HUES6 (cell line): Measurements from ENCODE around the gene MYL5.
A peak's percentile ranks its signal among the peaks of the same experiment; 100 is the strongest.
"Not testable (repeated sequence)": the region's sequence is repeated elsewhere in the genome, so short reads cannot be mapped to it uniquely, and the experiment has no call there.

Experiments used
- H3K27ac ChIP-seq: 2 replicates; pipeline ENCODE4 v1.7.0; 2013; ENCODE audit warnings: low read depth, mild to moderate bottlenecking, low read length, inconsistent platforms
- H3K27me3 ChIP-seq: 2 replicates; pipeline ENCODE4 v1.6.1; 2013; ENCODE audit warnings: low read length; ENCODE audit not compliant: control insufficient read depth, insufficient read depth
- H3K36me3 ChIP-seq: 2 replicates; pipeline ENCODE4 v1.6.1; 2013; ENCODE audit warnings: low read length; ENCODE audit not compliant: control insufficient read depth, insufficient read depth
- H3K4me1 ChIP-seq: 2 replicates; pipeline ENCODE4 v1.6.1; 2013; ENCODE audit warnings: low read length; ENCODE audit not compliant: control insufficient read depth, insufficient read depth
- H3K4me3 ChIP-seq: 2 replicates; pipeline ENCODE4 v1.5.1; 2013; ENCODE audit warnings: low read depth, low read length
- H3K9ac ChIP-seq: one replicate; pipeline ENCODE4 v1.6.1; 2013; ENCODE audit warnings: mild to moderate bottlenecking, low read length
- H3K9me3 ChIP-seq: 2 replicates; pipeline ENCODE4 v1.6.1; 2013; ENCODE audit warnings: low read depth, low read length; ENCODE audit not compliant: control insufficient read depth, insufficient read depth

MYL5 gene

DNA sequence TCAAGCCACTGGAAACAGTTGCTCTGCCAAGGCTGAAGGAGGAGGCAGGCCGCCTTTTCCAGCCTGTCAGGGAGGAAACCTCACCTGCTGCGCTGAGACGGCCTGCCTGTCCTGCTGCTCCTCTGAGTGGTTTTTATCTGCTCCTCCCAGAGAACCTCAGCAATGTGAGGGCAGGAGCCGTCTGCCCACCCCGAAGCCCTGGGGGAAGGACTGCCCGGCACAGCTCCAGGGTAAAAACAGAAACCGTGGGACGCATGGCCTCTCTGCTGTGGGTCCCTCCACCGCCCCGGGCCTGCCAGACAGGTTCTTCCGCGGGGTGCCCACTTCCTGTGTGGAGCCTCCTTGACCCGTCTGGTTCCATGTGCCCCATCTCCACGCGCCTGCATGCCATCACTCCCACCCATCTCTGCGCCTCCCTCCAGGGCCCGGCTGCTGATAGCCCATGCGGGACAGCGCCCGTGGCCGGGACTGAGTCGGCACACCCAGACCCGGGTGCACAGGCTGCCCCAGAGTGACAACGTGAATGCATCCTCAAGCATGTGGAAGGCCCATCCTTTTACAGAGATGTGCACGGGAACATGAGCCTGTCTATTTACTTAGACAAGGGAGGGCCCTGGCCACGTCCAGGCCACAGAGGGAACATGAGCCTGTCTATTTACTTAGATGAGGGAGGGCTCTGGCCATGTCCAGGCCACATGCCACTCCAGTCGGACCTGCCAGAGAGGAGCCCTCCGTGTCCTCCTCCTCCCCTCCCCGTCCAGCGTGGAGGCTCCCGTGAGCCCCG lies 18.6 kb downstream of the MYL5 start:
- Histone ChIP-seq H3K27ac (0 out of 2 replicates have a peak overlapping the region, but pooled peaks have one; percentile 10), H3K36me3 (no peaks in the 10 kb centered on the region), H3K9ac (no peak overlapping the region)

DNA sequence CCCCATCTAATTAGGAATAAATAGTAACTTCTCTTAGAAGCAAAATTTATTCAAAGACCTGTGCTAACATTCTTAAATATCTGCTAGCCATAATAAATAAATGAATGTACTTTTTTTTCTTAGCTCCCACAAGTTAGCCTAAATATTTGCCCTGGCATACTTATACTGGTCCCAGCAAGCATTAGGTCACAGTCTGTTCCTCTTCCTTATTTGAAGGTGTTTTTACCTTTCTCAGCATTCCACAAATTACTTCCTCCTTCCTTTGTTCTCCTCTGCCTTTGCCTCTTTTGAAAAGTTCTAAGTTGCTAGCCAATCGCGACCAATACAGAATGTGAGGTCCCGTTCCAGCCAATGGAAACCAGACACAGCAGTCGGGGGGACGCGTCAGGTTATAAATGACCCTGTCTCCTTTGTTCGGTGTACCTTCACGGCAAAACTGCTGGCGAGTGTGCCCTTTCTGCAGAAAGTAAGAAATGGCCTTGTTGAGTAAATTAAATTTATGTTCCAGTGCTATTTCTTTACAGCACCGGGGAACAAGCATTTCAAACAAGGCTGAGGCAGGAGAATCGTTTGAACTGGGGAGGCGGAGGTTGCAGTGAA lies 20.1 kb downstream of the MYL5 start:
- H3K9ac ChIP-seq, H3K27ac ChIP-seq, H3K27me3 ChIP-seq, H3K36me3 ChIP-seq, H3K4me3 ChIP-seq, H3K9me3 ChIP-seq: not testable (repeated sequence)
- peaks cover 15% of the 10 kb centered on the region for H3K4me1 ChIP-seq

More for the DNA sequence above, 18.6 kb downstream of the MYL5 start:
- Histone ChIP-seq H3K4me3 (no peak overlapping the region), H3K27me3 (no peaks in the 10 kb centered on the region), H3K4me1 (peaks cover 26% of the 10 kb centered on the region), H3K9me3 (peaks cover 5% of the 10 kb centered on the region; the same call in 1 of the 2 replicates)

DNA sequence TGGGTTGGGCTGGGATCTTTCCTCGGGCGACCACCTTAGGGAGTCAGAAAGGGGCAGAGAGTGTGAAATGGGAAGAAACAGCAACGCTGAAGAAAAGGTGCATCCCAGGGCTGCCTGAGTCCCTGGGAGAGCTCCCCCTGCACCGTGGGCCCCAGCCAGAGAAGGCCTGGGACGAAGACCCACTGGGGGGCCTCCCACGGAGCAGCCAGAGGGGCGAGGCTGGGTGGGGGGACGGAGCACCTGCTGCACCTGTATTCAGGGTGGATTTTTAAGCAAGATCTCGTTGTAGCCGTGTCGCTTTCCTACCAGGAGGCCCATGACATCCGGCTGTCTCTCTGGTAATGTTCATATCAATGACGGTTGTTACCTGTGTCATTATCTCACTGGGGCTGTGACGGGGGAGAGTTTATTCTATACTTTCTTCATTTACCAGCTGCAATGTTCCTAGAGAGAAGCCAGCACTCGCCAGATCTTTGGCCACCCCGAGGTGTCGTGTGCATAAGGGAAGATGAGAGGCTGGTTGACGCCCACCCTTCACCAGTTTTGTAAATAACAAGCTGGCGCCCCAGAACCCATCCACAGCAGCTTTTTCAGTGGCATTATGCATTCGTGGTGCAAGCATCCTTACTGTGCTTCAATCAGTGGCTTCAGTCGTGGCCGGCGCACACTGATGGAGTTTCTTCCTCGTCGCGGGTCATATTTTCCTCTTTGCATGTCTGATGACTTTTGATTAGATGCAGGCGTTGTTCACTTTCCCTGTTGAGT lies 25.7 kb downstream of the MYL5 start:
- no peak overlapping the region for H3K4me3 ChIP-seq
- H3K9ac ChIP-seq = no peak overlapping the region
- no peaks in the 10 kb centered on the region; the same call in 1 of the 2 replicates for H3K4me1 ChIP-seq
- H3K27ac ChIP-seq = no peak overlapping the region
- peaks cover 3% of the 10 kb centered on the region; the same call in 1 of the 2 replicates for H3K9me3 ChIP-seq
- H3K36me3 ChIP-seq = no peaks in the 10 kb centered on the region
- H3K27me3 ChIP-seq = peaks cover 8% of the 10 kb centered on the region

DNA sequence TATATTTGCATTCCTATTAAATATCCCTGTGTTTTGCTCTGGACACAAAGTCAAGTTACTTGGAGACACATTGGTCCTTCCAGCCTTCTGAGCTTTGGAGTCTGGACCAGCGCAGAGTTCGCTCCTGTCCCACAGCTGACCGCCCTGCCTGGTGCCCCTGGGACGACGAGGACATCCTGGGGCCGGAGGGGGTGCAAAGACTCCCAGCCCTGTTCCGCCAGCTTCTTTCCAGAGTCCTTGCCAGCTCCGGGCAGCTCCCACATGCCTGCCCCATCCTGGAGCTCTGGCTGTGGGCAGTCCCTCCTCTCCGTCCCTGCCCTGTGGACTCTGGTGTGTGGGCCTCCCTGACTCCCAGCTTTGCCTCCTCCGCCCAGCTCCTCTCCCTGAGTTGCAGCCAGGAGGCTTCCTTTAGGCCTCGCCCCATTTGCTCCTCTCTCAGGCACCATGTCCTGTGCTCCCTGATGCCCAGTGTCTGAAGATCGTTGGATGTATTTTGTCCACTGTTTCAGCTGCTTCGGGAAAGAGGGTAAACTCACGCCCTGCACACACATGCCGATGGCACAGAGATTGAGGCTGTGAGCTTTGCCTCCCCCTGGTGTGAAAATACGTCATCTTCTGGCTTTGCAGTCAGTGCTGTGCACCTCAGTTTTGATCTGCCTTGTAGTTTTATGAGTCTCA lies 26.4 kb downstream of the MYL5 start:
- no peak overlapping the region for H3K27ac ChIP-seq
- no peaks in the 10 kb centered on the region for H3K36me3 ChIP-seq
- H3K4me3 ChIP-seq = no peak overlapping the region
- H3K4me1 ChIP-seq = no peaks in the 10 kb centered on the region; the same call in 1 of the 2 replicates
- peaks cover 9% of the 10 kb centered on the region for H3K27me3 ChIP-seq
- no peak overlapping the region for H3K9ac ChIP-seq
- no peaks in the 10 kb centered on the region; the same call in 1 of the 2 replicates for H3K9me3 ChIP-seq

DNA sequence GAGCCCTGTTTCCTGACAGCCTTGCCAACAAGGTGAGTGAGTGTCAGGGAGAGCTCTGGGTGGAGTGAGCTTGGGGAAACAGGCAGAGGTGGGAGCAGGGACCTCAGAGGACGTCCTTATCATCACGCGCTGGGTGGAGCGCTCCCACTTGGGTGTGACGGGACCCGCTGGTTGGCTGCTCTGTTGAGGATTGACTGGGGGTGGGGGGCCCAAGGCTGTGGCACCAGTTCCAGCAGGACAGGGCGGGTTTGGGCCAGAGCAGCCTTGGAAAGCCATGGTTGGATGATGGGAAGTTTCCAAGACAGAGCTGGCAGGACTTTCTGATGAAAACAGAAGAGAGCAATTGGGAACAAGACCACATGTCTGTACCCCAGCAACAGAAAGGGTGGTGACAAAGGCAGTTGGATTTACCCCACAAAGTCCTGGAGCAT lies 28.3 kb downstream of the MYL5 start:
- H3K36me3 ChIP-seq = no peaks in the 10 kb centered on the region
- peaks cover 5% of the 10 kb centered on the region; the same call in 1 of the 2 replicates for H3K4me1 ChIP-seq
- H3K9ac ChIP-seq = no peak overlapping the region
- H3K4me3 ChIP-seq = no peak overlapping the region
- no peak overlapping the region for H3K27ac ChIP-seq
- no peaks in the 10 kb centered on the region for H3K9me3 ChIP-seq
- H3K27me3 ChIP-seq = peaks cover 9% of the 10 kb centered on the region

DNA sequence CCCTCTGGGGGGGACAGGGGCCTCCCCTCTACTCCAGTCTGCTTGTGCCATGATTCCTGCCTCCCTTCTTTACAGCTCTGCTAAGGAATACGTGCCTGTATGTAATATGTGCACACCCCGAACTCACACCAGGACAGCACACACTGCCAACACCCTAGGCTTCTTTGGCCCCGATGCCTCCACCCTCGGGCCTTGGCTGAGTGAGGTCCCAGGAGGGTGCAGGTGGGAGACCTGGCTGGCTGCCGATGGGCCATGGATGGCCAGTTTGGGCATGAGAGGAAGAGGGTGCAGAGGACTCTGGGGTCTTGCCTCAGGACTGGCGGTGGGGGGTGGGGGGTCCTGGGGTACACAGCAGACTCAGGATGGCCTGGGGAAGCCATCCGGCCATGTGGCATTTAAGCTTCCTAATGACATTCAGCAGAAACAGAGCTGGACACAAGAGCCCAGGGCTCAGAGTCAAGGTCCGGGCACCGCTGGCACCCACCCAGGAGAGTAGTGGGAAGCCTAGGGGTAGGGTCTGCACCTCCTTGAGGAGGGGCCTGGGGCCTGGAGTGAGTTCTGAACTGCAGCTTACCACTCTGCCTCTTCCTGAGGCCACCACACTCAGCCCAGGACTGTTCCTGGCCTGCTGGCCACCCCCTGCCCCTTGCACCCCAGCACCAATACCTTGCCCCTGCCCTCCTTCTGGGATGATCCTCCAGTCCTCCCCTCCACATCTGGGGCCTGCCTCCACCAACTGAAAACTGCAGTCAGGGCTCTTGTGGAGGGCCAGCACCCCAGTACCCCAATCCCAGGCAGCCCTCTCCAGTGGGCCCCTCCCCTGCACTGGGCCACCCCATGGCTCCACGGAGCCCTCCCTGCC lies 29.2 kb downstream of the MYL5 start:
- Histone ChIP-seq H3K27me3 (peaks cover 9% of the 10 kb centered on the region), H3K4me3 (no peak overlapping the region), H3K9me3 (no peaks in the 10 kb centered on the region), H3K36me3 (peaks cover 2% of the 10 kb centered on the region), H3K9ac (no peak overlapping the region), H3K4me1 (peaks cover 5% of the 10 kb centered on the region; the same call in 1 of the 2 replicates), H3K27ac (no peak overlapping the region)

DNA sequence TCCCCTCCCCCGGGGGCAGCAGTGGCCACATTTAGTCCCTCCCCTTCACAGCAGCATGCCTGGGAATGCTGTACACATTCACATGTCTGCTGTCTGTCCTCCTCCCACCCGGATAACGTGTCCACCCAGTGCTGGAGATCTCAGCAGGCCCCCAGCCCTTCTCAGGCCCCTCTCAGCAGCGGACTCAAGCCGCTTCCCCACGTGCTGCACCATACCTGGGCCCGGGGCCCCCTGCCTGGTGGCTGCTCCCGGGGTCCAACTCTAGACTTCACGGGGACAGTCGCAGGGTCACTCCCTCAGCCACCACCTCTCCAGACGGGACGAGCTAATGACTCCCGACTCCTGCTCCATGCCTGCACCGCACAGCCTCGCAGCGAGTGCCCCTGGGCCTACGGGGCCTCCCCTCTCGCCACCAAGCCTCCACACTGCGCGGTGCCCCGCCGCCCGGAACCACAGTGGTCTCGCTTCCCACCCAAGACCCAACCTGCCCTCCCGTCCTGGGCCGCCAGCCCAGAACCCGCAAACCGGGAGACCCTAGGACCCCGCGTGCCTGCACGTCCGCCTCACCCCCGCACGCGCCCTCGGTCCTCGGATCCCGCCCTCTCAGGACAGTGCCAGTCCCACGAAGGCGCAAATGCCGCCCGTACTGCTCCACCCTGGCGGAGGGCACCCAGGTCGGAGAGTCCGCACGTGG lies 30.0 kb downstream of the MYL5 start:
- Histone ChIP-seq H3K27me3 (peaks cover 9% of the 10 kb centered on the region), H3K27ac (no peak overlapping the region), H3K36me3 (peaks cover 10% of the 10 kb centered on the region), H3K9ac (no peak overlapping the region), H3K9me3 (peaks cover 3% of the 10 kb centered on the region; the same call in 1 of the 2 replicates), H3K4me3 (no peak overlapping the region), H3K4me1 (peaks cover 5% of the 10 kb centered on the region; the same call in 1 of the 2 replicates)

DNA sequence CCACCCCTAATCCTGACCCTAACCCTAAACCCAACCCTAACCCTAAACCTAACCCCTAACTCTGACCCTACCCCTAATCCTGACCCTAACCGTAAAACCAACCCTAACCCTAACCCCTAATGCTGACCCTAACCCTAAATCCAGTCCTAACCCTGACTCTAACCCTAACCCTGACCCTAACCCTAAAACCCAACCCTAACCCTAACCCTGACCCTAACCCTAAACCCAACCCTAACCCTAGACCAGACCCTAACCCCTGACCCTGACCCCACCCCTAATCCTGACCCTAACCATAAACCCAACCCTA lies 30.6 kb downstream of the MYL5 start:
- Histone ChIP-seq H3K36me3 (peaks cover 14% of the 10 kb centered on the region), H3K27me3 (peaks cover 9% of the 10 kb centered on the region), H3K4me1 (peaks cover 5% of the 10 kb centered on the region; the same call in 1 of the 2 replicates), H3K4me3 (peak overlapping the region; percentile 51; the same call in 1 of the 2 replicates), H3K9ac (no peak overlapping the region), H3K9me3 (peaks cover 3% of the 10 kb centered on the region; the same call in 1 of the 2 replicates), H3K27ac (no peak overlapping the region)

DNA sequence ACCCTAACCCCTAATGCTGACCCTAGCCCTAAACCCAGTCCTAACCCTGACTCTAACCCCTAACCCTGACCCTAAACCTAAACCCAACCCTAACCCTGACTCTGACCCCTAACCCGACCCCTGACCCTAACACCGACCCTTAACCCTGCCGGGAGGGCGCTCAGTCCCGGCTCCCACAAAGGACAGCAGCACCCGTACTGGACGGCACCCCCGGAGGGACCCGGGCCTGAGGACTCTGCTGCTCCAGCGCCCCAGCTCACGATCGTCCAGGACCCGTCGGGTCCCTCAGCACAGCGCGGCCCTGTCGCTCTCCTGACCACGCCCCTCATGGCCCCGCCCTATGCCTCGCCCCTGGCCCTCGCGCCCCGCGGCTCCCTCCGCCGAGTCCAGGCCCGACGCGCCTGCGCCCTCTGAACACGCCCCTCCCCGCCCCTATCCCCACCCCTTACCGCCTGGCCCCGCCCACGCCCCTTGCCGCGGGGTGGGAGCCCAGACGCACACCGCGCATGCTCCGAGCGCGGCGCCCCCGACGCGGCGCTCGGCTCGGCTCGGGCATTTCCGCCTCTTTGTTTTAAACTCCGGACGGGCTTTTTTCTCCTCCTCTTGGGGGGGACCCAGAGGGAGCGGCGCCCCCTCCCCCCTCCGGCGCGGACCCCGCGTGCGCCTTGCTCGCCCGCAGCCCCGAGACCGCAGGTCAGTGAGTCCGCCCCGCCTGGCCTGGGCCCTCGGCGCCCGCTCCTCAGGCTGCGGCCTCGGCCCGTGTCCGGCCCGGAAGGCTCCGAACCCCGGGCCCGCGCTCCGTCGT lies 31.1 kb downstream of the MYL5 start, which contains the start of gene PCGF3:
TSS of gene PCGF3 (plus strand) at position 555 of the 805 bp plus-strand sequence. CDS start 27,849 bp downstream, outside the sequence.
- peak within 1 kb of the TSS; percentile 99 for H3K27ac ChIP-seq

More for the DNA sequence above, 31.1 kb downstream of the MYL5 start, which contains the start of gene PCGF3:
- H3K9ac ChIP-seq = peak within 1 kb of the TSS; percentile 94
- peak within 1 kb of the TSS; percentile 89 for H3K4me3 ChIP-seq
- peaks cover 3% of the 10 kb centered on the region; the same call in 1 of the 2 replicates for H3K9me3 ChIP-seq
- H3K4me1 ChIP-seq = peaks cover 5% of the 10 kb centered on the region; the same call in 1 of the 2 replicates
- peaks cover 19% of the 10 kb centered on the region for H3K36me3 ChIP-seq
- H3K27me3 ChIP-seq = peaks cover 9% of the 10 kb centered on the region
